HEK293 (cell line): ENCODE measurements around the gene FAM120C.

ENCODE experiments used
- MYNN ChIP-seq: fragments of 450-650 bp; formaldehyde crosslinking; IDR thresholded peaks from 2 replicates; pipeline ENCODE4 v1.5.1; 2016; ENCODE audit warnings: missing biosample characterization, missing genetic modification characterization, borderline replicate concordance
- PBX3 ChIP-seq: sonication (generic); formaldehyde crosslinking; IDR thresholded peaks from 2 replicates; pipeline ENCODE4 v1.8.1; 2022; ENCODE audit warnings: mild to moderate bottlenecking, moderate library complexity, missing genetic modification reagents
- PRDM2 ChIP-seq: fragments of 450-650 bp; formaldehyde crosslinking; IDR thresholded peaks from 2 replicates; pipeline ENCODE4 v1.5.1; 2016; ENCODE audit warnings: missing biosample characterization, missing genetic modification characterization, borderline replicate concordance
- REST ChIP-seq: fragments of 450-650 bp; formaldehyde crosslinking; IDR thresholded peaks from 2 replicates; pipeline ENCODE4 v1.5.1; 2016; ENCODE audit warnings: missing biosample characterization, missing genetic modification characterization
- ZFP3 ChIP-seq: fragments of 450-650 bp; formaldehyde crosslinking; IDR thresholded peaks from 2 replicates; pipeline ENCODE4 v1.5.1; 2016; ENCODE audit warnings: low read depth, missing biosample characterization, missing genetic modification characterization
- ZNF112 ChIP-seq: fragments of 450-650 bp; formaldehyde crosslinking; IDR thresholded peaks from 2 replicates; pipeline ENCODE4 v1.5.0; 2017; ENCODE audit warnings: missing biosample characterization, missing genetic modification characterization
- ZNF146 ChIP-seq: fragments of 450-650 bp; formaldehyde crosslinking; IDR thresholded peaks from 2 replicates; pipeline ENCODE4 v1.5.1; 2016; ENCODE audit warnings: missing biosample characterization, missing genetic modification characterization
- ZNF148 ChIP-seq: fragments of 450-650 bp; formaldehyde crosslinking; IDR thresholded peaks from 2 replicates; pipeline ENCODE4 v1.5.0; 2017; ENCODE audit warnings: missing biosample characterization, missing genetic modification characterization, borderline replicate concordance
- ZNF24 ChIP-seq: fragments of 450-650 bp; formaldehyde crosslinking; IDR thresholded peaks from 2 replicates; pipeline ENCODE4 v1.5.1; 2016; ENCODE audit warnings: missing biosample characterization, missing genetic modification characterization
- ZNF341 ChIP-seq: fragments of 450-650 bp; formaldehyde crosslinking; IDR thresholded peaks from 2 replicates; pipeline ENCODE4; 2016; ENCODE audit warnings: low read depth, missing biosample characterization, missing genetic modification characterization
- ZNF473 ChIP-seq: fragments of 450-650 bp; formaldehyde crosslinking; IDR thresholded peaks from 2 replicates; pipeline ENCODE4 v1.5.1; 2017; ENCODE audit warnings: missing biosample characterization, missing genetic modification characterization
- ZNF555 ChIP-seq: fragments of 450-650 bp; formaldehyde crosslinking; conservative IDR thresholded peaks from 2 replicates; pipeline ENCODE4 v1.5.1; 2017; ENCODE audit warnings: missing biosample characterization, mild to moderate bottlenecking, missing genetic modification characterization, inconsistent platforms
- ZNF626 ChIP-seq: fragments of 450-650 bp; sonication (Bioruptor Pico); formaldehyde crosslinking; IDR thresholded peaks from 2 replicates; pipeline ENCODE4 v1.5.1; 2018; ENCODE audit warnings: missing biosample characterization, missing genetic modification characterization, inconsistent platforms
- ZNF639 ChIP-seq: fragments of 450-650 bp; formaldehyde crosslinking; IDR thresholded peaks from 2 replicates; pipeline ENCODE4 v1.5.1; 2016; ENCODE audit warnings: missing biosample characterization, missing genetic modification characterization
- ZNF660 ChIP-seq: fragments of 450-650 bp; IDR thresholded peaks from 2 replicates; pipeline ENCODE4 v1.5.1; 2018; ENCODE audit warnings: missing biosample characterization, mild to moderate bottlenecking, missing genetic modification characterization
- ZNF768 ChIP-seq: fragments of 450-650 bp; formaldehyde crosslinking; IDR thresholded peaks from 2 replicates; pipeline ENCODE4 v1.5.1; 2018; ENCODE audit warnings: missing biosample characterization, mild to moderate bottlenecking, missing genetic modification characterization
- ZNF776 ChIP-seq: fragments of 450-650 bp; formaldehyde crosslinking; IDR thresholded peaks from 2 replicates; pipeline ENCODE4 v1.5.0; 2017; ENCODE audit warnings: missing biosample characterization, missing genetic modification characterization, borderline replicate concordance
- ZNF792 ChIP-seq: fragments of 450-650 bp; formaldehyde crosslinking; IDR thresholded peaks from 2 replicates; pipeline ENCODE4 v1.5.1; 2016; ENCODE audit warnings: missing biosample characterization, missing genetic modification characterization
- ZNF830 ChIP-seq: fragments of 450-650 bp; IDR thresholded peaks from 2 replicates; pipeline ENCODE4 v1.5.0; 2018; ENCODE audit warnings: missing biosample characterization, missing genetic modification characterization, low read depth, mild to moderate bottlenecking, moderate library complexity

Gene FAM120C

GRCh38 chrX:54044126-54044876 lies 138.8 kb downstream of the FAM120C start, which contains the start of gene PHF8 (continued):
- TF ChIP-seq ZFP3 (no peak; the same call in 1 of the 2 replicates), PRDM2 (tag by site-specific recombination) (no peak), REST (tag by site-specific recombination) (no peak), ZNF830 (no peak), ZNF660 (peak; percentile 91), PBX3 (CRISPR knock-in tag) (no peak; the same call in 1 of the 2 replicates), ZNF146 (tag by site-specific recombination) (peak; percentile 35; the same call in 1 of the 2 replicates), ZNF555 (tag by site-specific recombination) (no peak), ZNF148 (no peak), ZNF639 (tag by site-specific recombination) (peak; percentile 86), MYNN (tag by site-specific recombination) (no peak), ZNF792 (no peak), ZNF24 (peak; percentile 85), ZNF473 (tag by site-specific recombination) (no peak), ZNF768 (tag by site-specific recombination) (no peak), ZNF112 (tag by site-specific recombination) (no peak), ZNF626 (tag by site-specific recombination) (no peak), ZNF776 (no peak), ZNF341 (peak; percentile 48; the same call in 1 of the 2 replicates)
